ENCODE results near the gene C3orf18.

Gene C3orf18

GRCh38 chr3:50574444-50574831, 6.9 kb upstream of the C3orf18 start:
- Histone ChIP-seq H4K91ac (ENCODE audit: low read length) (peak overlapping the region; percentile 3), H2BK5ac (ENCODE audit: low read depth, low read length, poor library complexity, severe bottlenecking) (no peak overlapping the region), H2BK120ac (ENCODE audit: low read depth, low read length) (no peak overlapping the region), H3K27me3 (ENCODE audit: control insufficient read depth in 1 of 2, insufficient read depth in 1 of 2, low read length in 2 of 2) (no peaks in the 10 kb centered on the region), H2AFZ (ENCODE audit: low read depth, low read length) (no peak overlapping the region), H3K79me1 (replicated peaks; ENCODE audit: low read length, poor library complexity, severe bottlenecking) (peaks cover 11% of the 10 kb centered on the region), H2BK12ac (ENCODE audit: low read length in 2 of 2) (no peak overlapping the region), H3K4me3 (ENCODE audit: insufficient read depth in 1 of 2, low read depth in 1 of 2, low read length in 2 of 2) (no peak overlapping the region), H3K36me3 (ENCODE audit: control insufficient read depth in 1 of 2, insufficient read depth in 2 of 2, low read depth in 1 of 2, low read length in 2 of 2) (peaks cover 47 to 57% of the 10 kb centered on the region in 2 experiments), H2AK5ac (ENCODE audit: low read length, severe bottlenecking) (no peak overlapping the region), H3K27ac (ENCODE audit: low read length, poor library complexity, severe bottlenecking) (no peak overlapping the region), H3K9me3 (ENCODE audit: control insufficient read depth, low read length) (no peaks in the 10 kb centered on the region), H3K9ac (ENCODE audit: low read length) (no peak overlapping the region), H3K4ac (ENCODE audit: low read depth in 1 of 2, low read length in 2 of 2) (no peak overlapping the region), H3K18ac (ENCODE audit: low read depth in 1 of 2, low read length in 2 of 2) (no peak overlapping the region), H4K8ac (ENCODE audit: low read length) (no peak overlapping the region), H3K23ac (ENCODE audit: low read length in 2 of 2) (no peak overlapping the region), H3K4me1 (ENCODE audit: control insufficient read depth, insufficient read depth, low read depth, low read length) (peaks cover 4% of the 10 kb centered on the region), H3K4me2 (ENCODE audit: low read length, poor library complexity, severe bottlenecking) (no peak overlapping the region), H3K14ac (ENCODE audit: low read length in 2 of 2) (no peak overlapping the region), H2BK15ac (ENCODE audit: low read depth, poor library complexity, severe bottlenecking) (no peak overlapping the region)
- WGBS = 100% methylated on average over 1 of the region's 1 CpG
- DNase-seq = no peak

- DNase-seq = no peak
- H4K91ac ChIP-seq (ENCODE audit: low read length) = no peak overlapping the region
- no peak overlapping the region for H3K4me2 ChIP-seq (ENCODE audit: low read length, poor library complexity, severe bottlenecking)
These were observed 6.3 kb upstream of the C3orf18 start for GRCh38 chr3:50573566-50574443.

GRCh38 chr3:50572801-50573371, 5.3 kb upstream of the C3orf18 start:
- Histone ChIP-seq H3K23ac (ENCODE audit: low read length in 2 of 2) (no peak overlapping the region), H3K36me3 (ENCODE audit: control insufficient read depth in 1 of 2, insufficient read depth in 2 of 2, low read depth in 1 of 2, low read length in 2 of 2) (peaks cover 37 to 43% of the 10 kb centered on the region in 2 experiments), H3K79me1 (replicated peaks; ENCODE audit: low read length, poor library complexity, severe bottlenecking) (peaks cover 13% of the 10 kb centered on the region), H2BK15ac (ENCODE audit: low read depth, poor library complexity, severe bottlenecking) (no peak overlapping the region), H2AFZ (ENCODE audit: low read depth, low read length) (no peak overlapping the region), H2BK12ac (ENCODE audit: low read length in 2 of 2) (no peak overlapping the region), H3K18ac (ENCODE audit: low read depth in 1 of 2, low read length in 2 of 2) (no peak overlapping the region), H3K27ac (ENCODE audit: low read length, poor library complexity, severe bottlenecking) (no peak overlapping the region), H2AK5ac (ENCODE audit: low read length, severe bottlenecking) (peak overlapping the region; percentile 1), H3K4me3 (ENCODE audit: insufficient read depth in 1 of 2, low read depth in 1 of 2, low read length in 2 of 2) (no peak overlapping the region), H3K4me2 (ENCODE audit: low read length, poor library complexity, severe bottlenecking) (no peak overlapping the region), H4K91ac (ENCODE audit: low read length) (peak overlapping the region; percentile 18), H2BK5ac (ENCODE audit: low read depth, low read length, poor library complexity, severe bottlenecking) (no peak overlapping the region), H3K9ac (ENCODE audit: low read length) (peak overlapping the region; percentile 0), H4K8ac (ENCODE audit: low read length) (no peak overlapping the region), H3K4ac (ENCODE audit: low read depth in 1 of 2, low read length in 2 of 2) (no peak overlapping the region), H3K14ac (ENCODE audit: low read length in 2 of 2) (no peak overlapping the region), H3K9me3 (ENCODE audit: control insufficient read depth, low read length) (no peaks in the 10 kb centered on the region), H3K4me1 (ENCODE audit: control insufficient read depth, insufficient read depth, low read depth, low read length) (peaks cover 11% of the 10 kb centered on the region), H3K27me3 (ENCODE audit: control insufficient read depth in 1 of 2, insufficient read depth in 1 of 2, low read length in 2 of 2) (no peaks in the 10 kb centered on the region), H2BK120ac (ENCODE audit: low read depth, low read length) (no peak overlapping the region)
- DNase-seq = no peak
- WGBS = 91% methylated on average over 3 of the region's 4 CpGs

More at GRCh38 chr3:50573566-50574443, 6.3 kb upstream of the C3orf18 start:
- Histone ChIP-seq H2BK5ac (ENCODE audit: low read depth, low read length, poor library complexity, severe bottlenecking) (no peak overlapping the region), H3K27ac (ENCODE audit: low read length, poor library complexity, severe bottlenecking) (no peak overlapping the region), H3K36me3 (ENCODE audit: control insufficient read depth in 1 of 2, insufficient read depth in 2 of 2, low read depth in 1 of 2, low read length in 2 of 2) (peaks cover 46 to 51% of the 10 kb centered on the region in 2 experiments), H3K27me3 (ENCODE audit: control insufficient read depth in 1 of 2, insufficient read depth in 1 of 2, low read length in 2 of 2) (no peaks in the 10 kb centered on the region), H3K14ac (ENCODE audit: low read length in 2 of 2) (no peak overlapping the region), H3K4ac (ENCODE audit: low read depth in 1 of 2, low read length in 2 of 2) (no peak overlapping the region), H2BK120ac (ENCODE audit: low read depth, low read length) (no peak overlapping the region), H3K4me1 (ENCODE audit: control insufficient read depth, insufficient read depth, low read depth, low read length) (peaks cover 5% of the 10 kb centered on the region), H2AFZ (ENCODE audit: low read depth, low read length) (no peak overlapping the region), H2AK5ac (ENCODE audit: low read length, severe bottlenecking) (no peak overlapping the region), H3K23ac (ENCODE audit: low read length in 2 of 2) (no peak overlapping the region), H4K8ac (ENCODE audit: low read length) (no peak overlapping the region), H2BK15ac (ENCODE audit: low read depth, poor library complexity, severe bottlenecking) (peak overlapping the region; percentile 19), H3K18ac (ENCODE audit: low read depth in 1 of 2, low read length in 2 of 2) (no peak overlapping the region), H3K4me3 (ENCODE audit: insufficient read depth in 1 of 2, low read depth in 1 of 2, low read length in 2 of 2) (no peak overlapping the region), H2BK12ac (ENCODE audit: low read length in 2 of 2) (no peak overlapping the region), H3K79me1 (replicated peaks; ENCODE audit: low read length, poor library complexity, severe bottlenecking) (peaks cover 11% of the 10 kb centered on the region), H3K9ac (ENCODE audit: low read length) (no peak overlapping the region), H3K9me3 (ENCODE audit: control insufficient read depth, low read length) (no peaks in the 10 kb centered on the region)
- 95% methylated on average over 8 of the region's 8 CpGs for WGBS

- peak overlapping the region; percentile 62 for H2AK5ac ChIP-seq (ENCODE audit: low read length, severe bottlenecking)
- no peaks in the 10 kb centered on the region for H3K27me3 ChIP-seq (ENCODE audit: control insufficient read depth in 1 of 2, insufficient read depth in 1 of 2, low read length in 2 of 2)
- DNase-seq = peak; percentile 77
- H3K9ac ChIP-seq (ENCODE audit: low read length) = peak overlapping the region; percentile 0
- WGBS = 32% methylated on average over 1 of the region's 1 CpG
- H3K18ac ChIP-seq (ENCODE audit: low read depth in 1 of 2, low read length in 2 of 2) = peak overlapping the region in 1 of 2 experiments; percentile 23
- H3K79me1 ChIP-seq (replicated peaks; ENCODE audit: low read length, poor library complexity, severe bottlenecking) = peaks cover 13% of the 10 kb centered on the region
- H4K91ac ChIP-seq (ENCODE audit: low read length) = peak overlapping the region; percentile 18
- H3K4me1 ChIP-seq (ENCODE audit: control insufficient read depth, insufficient read depth, low read depth, low read length) = peaks cover 15% of the 10 kb centered on the region
- H4K8ac ChIP-seq (ENCODE audit: low read length) = no peak overlapping the region
- no peak overlapping the region for H3K4me2 ChIP-seq (ENCODE audit: low read length, poor library complexity, severe bottlenecking)
- H3K27ac ChIP-seq (ENCODE audit: low read length, poor library complexity, severe bottlenecking) = no peak overlapping the region
- no peak overlapping the region for H2BK120ac ChIP-seq (ENCODE audit: low read depth, low read length)
- no peak overlapping the region for H2BK5ac ChIP-seq (ENCODE audit: low read depth, low read length, poor library complexity, severe bottlenecking)
- no peak overlapping the region for H3K14ac ChIP-seq (ENCODE audit: low read length in 2 of 2)
- no peak overlapping the region for H3K23ac ChIP-seq (ENCODE audit: low read length in 2 of 2)
- H2BK12ac ChIP-seq (ENCODE audit: low read length in 2 of 2) = peak overlapping the region in 1 of 2 experiments; percentile 78
- H2BK15ac ChIP-seq (ENCODE audit: low read depth, poor library complexity, severe bottlenecking) = no peak overlapping the region
- no peak overlapping the region for H3K4me3 ChIP-seq (ENCODE audit: insufficient read depth in 1 of 2, low read depth in 1 of 2, low read length in 2 of 2)
- H3K36me3 ChIP-seq (ENCODE audit: control insufficient read depth in 1 of 2, insufficient read depth in 2 of 2, low read depth in 1 of 2, low read length in 2 of 2) = peaks cover 30 to 36% of the 10 kb centered on the region in 2 experiments
- no peaks in the 10 kb centered on the region for H3K9me3 ChIP-seq (ENCODE audit: control insufficient read depth, low read length)
- no peak overlapping the region for H2AFZ ChIP-seq (ENCODE audit: low read depth, low read length)
- no peak overlapping the region for H3K4ac ChIP-seq (ENCODE audit: low read depth in 1 of 2, low read length in 2 of 2)
These were observed 4.6 kb upstream of the C3orf18 start for GRCh38 chr3:50572158-50572557.
